T-helper 1 cell treated with Interleukin-12 subunit alpha and Interleukin-12 subunit beta and Interleukin-4 antibody, amounts not matched to agents 30 μg/mL and 1 μg/mL, for 36 hours (primary cell): ENCODE results near the gene PDPN.

ENCODE experiments used
- H3K27ac Mint-ChIP-seq: one replicate; pipeline ENCODE4 v1.8.0; 2021; ENCODE audit warnings: mild to moderate bottlenecking, mixed read lengths
- H3K27me3 Mint-ChIP-seq: one replicate; pipeline ENCODE4 v1.8.0; 2021; ENCODE audit warnings: low read depth, mixed read lengths
- H3K36me3 Mint-ChIP-seq: one replicate; pipeline ENCODE4 v1.8.0; 2021; ENCODE audit warnings: low read depth, mixed read lengths
- H3K4me1 Mint-ChIP-seq: one replicate; pipeline ENCODE4 v1.8.0; 2021; ENCODE audit warnings: low read depth, mixed read lengths
- H3K4me3 Mint-ChIP-seq: one replicate; pipeline ENCODE4 v1.8.0; 2021; ENCODE audit warnings: mild to moderate bottlenecking, moderate library complexity, mixed read lengths
- H3K9me3 Mint-ChIP-seq: one replicate; pipeline ENCODE4 v1.8.0; 2021; ENCODE audit warnings: mixed read lengths

Gene PDPN

DNA sequence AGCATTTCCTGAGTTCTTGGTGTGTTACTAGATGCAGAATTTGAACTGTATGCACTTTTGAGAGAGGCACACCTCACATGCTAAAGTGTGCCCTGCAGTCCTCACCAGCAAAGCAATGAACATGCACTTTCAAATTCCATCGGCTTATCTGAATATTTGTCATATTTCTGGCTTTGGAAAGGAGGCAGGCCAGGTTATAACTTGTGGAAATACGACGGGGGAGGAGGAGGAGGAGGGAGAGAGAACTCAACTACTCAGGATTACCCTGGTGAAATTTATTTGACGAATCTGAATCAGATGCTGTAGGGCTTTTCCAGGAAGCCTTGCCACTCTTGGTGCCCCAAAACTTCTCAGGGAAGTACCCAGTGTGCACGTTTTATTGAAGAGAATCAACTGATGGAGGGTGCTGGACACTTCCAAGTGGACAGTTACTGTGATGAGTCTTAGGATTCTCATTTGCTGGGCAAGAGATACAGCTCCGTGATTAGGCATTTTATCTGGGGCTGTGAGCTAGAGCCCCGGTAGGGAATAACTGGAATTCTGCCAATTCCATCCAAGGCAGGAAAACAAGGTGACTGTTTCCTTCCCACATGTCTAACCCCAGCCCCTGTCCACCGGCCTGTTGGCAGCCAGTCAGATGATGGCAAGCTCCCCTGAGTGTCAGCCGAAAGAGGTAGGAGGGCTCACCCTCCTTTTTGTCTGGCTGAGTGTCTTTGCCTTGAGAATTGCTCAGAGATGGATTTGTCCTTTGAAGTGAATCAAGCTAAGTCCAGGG is 3.8 kb downstream of the PDPN start:
- Mint-ChIP-seq H3K36me3 (no peaks in the 10 kb centered on the region), H3K27ac (no peak overlapping the region), H3K4me3 (no peak overlapping the region)

GRCh38 chr1:13588946-13589796 is 5.5 kb downstream of the PDPN start:
- no peak overlapping the region for H3K4me3 Mint-ChIP-seq

More for the DNA sequence above, 3.8 kb downstream of the PDPN start:
- peaks cover 38% of the 10 kb centered on the region for H3K27me3 Mint-ChIP-seq
- H3K4me1 Mint-ChIP-seq: no peaks in the 10 kb centered on the region
- no peaks in the 10 kb centered on the region for H3K9me3 Mint-ChIP-seq

GRCh38 chr1:13590486-13590885 is 6.9 kb downstream of the PDPN start:
- H3K4me3 Mint-ChIP-seq: no peak overlapping the region

More at GRCh38 chr1:13588946-13589796, 5.5 kb downstream of the PDPN start:
- Mint-ChIP-seq H3K27ac (no peak overlapping the region), H3K27me3 (peaks cover 23% of the 10 kb centered on the region), H3K36me3 (no peaks in the 10 kb centered on the region), H3K9me3 (no peaks in the 10 kb centered on the region), H3K4me1 (no peaks in the 10 kb centered on the region)

DNA sequence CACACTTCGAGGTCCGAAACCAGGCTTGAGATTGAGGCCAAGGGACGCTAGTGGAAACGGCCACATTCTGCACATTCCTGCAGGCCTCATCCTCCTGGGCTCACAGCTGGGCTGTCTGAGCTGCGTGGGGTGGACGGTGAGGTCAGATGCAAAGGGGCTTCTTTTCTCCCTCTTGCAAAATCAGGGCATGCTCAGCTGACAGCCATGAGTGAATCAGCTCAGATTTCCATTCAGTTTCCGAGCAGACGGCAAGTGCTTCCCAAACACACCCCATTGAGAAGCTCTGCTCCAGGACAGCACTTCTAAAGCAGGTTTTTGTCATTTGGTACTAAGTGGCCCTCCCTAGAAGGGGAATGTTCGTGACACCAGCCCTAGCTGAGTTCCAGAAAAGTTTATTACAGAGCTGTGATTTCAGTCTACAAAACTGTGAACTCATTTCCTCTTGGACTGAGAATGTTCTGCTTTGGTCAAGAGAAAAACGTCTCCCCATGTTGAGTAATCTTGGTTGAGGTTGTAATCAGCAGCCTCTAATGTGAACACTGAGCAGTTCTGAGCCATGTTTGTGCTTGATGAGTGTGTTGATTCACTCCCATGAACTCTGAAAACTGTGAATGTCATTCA is 10.0 kb downstream of the PDPN start:
- no peaks in the 10 kb centered on the region for H3K9me3 Mint-ChIP-seq
- no peaks in the 10 kb centered on the region for H3K36me3 Mint-ChIP-seq
- H3K27me3 Mint-ChIP-seq: no peaks in the 10 kb centered on the region
- no peak overlapping the region for H3K4me3 Mint-ChIP-seq
- H3K4me1 Mint-ChIP-seq: no peaks in the 10 kb centered on the region
- H3K27ac Mint-ChIP-seq: no peak overlapping the region

More at GRCh38 chr1:13590486-13590885, 6.9 kb downstream of the PDPN start:
- H3K36me3 Mint-ChIP-seq: no peaks in the 10 kb centered on the region
- peaks cover 10% of the 10 kb centered on the region for H3K27me3 Mint-ChIP-seq
- no peaks in the 10 kb centered on the region for H3K4me1 Mint-ChIP-seq
- H3K9me3 Mint-ChIP-seq: no peaks in the 10 kb centered on the region
- H3K27ac Mint-ChIP-seq: no peak overlapping the region

DNA sequence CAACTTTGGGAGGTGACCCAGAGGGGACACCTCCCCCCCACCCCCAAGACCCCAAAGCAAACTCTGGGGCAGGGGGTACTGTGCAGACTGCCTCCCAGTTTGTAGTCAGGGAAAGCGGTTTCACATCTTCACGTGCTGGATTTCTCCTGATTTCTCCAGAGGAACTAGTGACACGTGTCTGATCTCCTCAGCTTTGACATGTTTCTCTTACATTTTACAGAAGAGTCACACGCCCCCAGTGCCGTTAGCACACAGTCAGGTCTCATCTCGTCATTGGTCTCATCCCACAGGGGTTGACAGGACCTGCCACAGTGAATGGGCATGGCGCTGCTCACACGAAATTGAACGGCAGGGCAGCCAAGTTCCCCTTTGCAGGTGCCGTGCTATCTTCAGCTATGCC is 11.8 kb downstream of the PDPN start:
- H3K27ac Mint-ChIP-seq: no peak overlapping the region
- no peaks in the 10 kb centered on the region for H3K36me3 Mint-ChIP-seq
- H3K4me3 Mint-ChIP-seq: no peak overlapping the region
- H3K9me3 Mint-ChIP-seq: no peaks in the 10 kb centered on the region
- H3K27me3 Mint-ChIP-seq: no peaks in the 10 kb centered on the region
- no peaks in the 10 kb centered on the region for H3K4me1 Mint-ChIP-seq

DNA sequence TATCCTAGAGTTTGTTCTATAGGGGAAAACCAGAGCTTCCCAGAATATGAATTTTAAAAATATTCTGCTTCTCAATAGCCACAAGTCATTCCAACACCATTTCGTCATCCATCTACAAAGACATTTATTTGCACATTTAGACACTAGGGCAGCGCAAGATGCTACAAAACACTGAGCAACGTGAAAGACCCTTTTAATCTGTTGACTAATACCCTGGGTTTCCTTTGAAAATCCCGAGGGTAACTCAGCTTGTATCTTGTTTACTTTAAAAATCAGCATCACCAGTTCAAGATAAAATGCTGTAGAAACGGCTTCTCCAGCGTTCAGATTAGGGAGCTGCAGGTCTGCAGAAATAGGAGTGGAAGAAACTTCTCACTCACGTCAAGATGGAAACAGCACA is 13.5 kb downstream of the PDPN start:
- Mint-ChIP-seq H3K36me3 (no peaks in the 10 kb centered on the region), H3K9me3 (no peaks in the 10 kb centered on the region), H3K27me3 (no peaks in the 10 kb centered on the region), H3K27ac (no peak overlapping the region), H3K4me1 (no peaks in the 10 kb centered on the region), H3K4me3 (no peak overlapping the region)

- Mint-ChIP-seq H3K27ac (no peak overlapping the region), H3K27me3 (no peaks in the 10 kb centered on the region), H3K9me3 (no peaks in the 10 kb centered on the region), H3K4me3 (no peak overlapping the region), H3K36me3 (no peaks in the 10 kb centered on the region), H3K4me1 (no peaks in the 10 kb centered on the region)
Measured at GRCh38 chr1:13600762-13601453, 17.3 kb downstream of the PDPN start.

DNA sequence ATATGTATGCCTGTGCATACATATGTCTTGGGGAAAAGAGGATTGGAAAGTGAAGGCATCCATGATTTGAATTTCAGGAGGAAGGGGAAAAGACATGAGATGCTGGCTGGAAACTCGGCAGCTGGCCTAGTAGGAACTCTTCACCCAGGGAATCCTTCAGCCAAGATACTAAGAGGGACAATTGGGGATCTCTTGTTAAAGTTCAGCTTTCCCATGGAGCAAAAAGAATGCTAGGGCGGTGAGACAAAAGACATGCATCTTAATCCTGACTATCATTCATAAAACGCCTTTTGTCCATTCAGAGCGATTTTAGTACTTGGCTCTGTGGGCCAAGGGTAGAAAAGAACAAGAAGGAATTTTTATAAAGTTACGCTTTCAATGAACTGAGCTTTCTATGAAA is 20.5 kb downstream of the PDPN start:
- H3K27me3 Mint-ChIP-seq: no peaks in the 10 kb centered on the region
- no peaks in the 10 kb centered on the region for H3K4me1 Mint-ChIP-seq
- no peak overlapping the region for H3K27ac Mint-ChIP-seq
- H3K9me3 Mint-ChIP-seq: no peaks in the 10 kb centered on the region
- no peaks in the 10 kb centered on the region for H3K36me3 Mint-ChIP-seq
- no peak overlapping the region for H3K4me3 Mint-ChIP-seq

GRCh38 chr1:13604721-13605120 is 21.1 kb downstream of the PDPN start:
- Mint-ChIP-seq H3K4me1 (no peaks in the 10 kb centered on the region), H3K27ac (no peak overlapping the region), H3K9me3 (no peaks in the 10 kb centered on the region), H3K27me3 (no peaks in the 10 kb centered on the region), H3K36me3 (no peaks in the 10 kb centered on the region), H3K4me3 (no peak overlapping the region)

DNA sequence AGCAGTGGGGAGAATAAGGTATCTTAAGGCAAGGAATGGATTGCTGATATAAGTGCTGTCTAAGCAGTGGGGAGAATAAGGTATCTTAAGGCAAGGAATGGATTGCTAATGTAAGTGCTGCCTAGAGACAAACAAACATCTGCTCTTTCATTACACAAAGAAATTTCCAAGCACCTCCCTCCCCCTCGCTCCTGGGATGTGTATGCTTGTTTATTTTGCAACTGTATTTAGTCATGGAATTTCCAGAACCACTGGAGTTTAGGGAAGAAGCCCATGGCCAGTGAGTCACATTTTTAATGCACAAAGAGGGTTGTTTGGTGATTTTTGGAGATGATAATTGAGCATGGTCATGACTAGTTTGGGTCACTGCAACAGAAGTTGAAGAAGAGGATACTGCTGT is 21.5 kb downstream of the PDPN start:
- no peaks in the 10 kb centered on the region for H3K4me1 Mint-ChIP-seq
- H3K27me3 Mint-ChIP-seq: no peaks in the 10 kb centered on the region
- no peak overlapping the region for H3K4me3 Mint-ChIP-seq
- no peaks in the 10 kb centered on the region for H3K36me3 Mint-ChIP-seq
- H3K9me3 Mint-ChIP-seq: no peaks in the 10 kb centered on the region
- no peak overlapping the region for H3K27ac Mint-ChIP-seq

GRCh38 chr1:13607002-13607401 is 23.4 kb downstream of the PDPN start:
- no peak overlapping the region for H3K4me3 Mint-ChIP-seq
- no peak overlapping the region for H3K27ac Mint-ChIP-seq
- no peaks in the 10 kb centered on the region for H3K4me1 Mint-ChIP-seq
- no peaks in the 10 kb centered on the region for H3K27me3 Mint-ChIP-seq
- H3K36me3 Mint-ChIP-seq: no peaks in the 10 kb centered on the region
- no peaks in the 10 kb centered on the region for H3K9me3 Mint-ChIP-seq

DNA sequence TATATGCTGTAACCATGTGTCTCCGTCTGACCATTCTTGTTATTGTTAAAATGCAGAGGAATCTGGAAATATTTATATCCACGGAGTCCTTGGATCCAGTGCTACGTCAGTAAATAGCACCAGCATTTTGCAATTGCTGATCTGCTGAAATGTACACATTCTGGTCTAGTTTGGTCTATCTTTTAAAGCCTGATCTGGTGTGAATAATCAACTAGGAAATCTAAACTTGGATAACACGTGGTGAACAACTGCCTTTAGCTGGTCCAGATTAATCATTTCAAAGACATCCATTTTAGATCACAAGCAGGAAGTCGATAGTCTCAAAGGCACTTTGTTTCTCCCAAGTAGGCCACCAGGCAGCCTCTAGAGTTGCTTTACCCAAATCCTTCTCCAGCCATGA is 32.6 kb downstream of the PDPN start:
- H3K4me1 Mint-ChIP-seq: no peaks in the 10 kb centered on the region
- H3K4me3 Mint-ChIP-seq: no peak overlapping the region
- H3K36me3 Mint-ChIP-seq: no peaks in the 10 kb centered on the region
- H3K27ac Mint-ChIP-seq: no peak overlapping the region
- H3K9me3 Mint-ChIP-seq: no peaks in the 10 kb centered on the region
- no peaks in the 10 kb centered on the region for H3K27me3 Mint-ChIP-seq

DNA sequence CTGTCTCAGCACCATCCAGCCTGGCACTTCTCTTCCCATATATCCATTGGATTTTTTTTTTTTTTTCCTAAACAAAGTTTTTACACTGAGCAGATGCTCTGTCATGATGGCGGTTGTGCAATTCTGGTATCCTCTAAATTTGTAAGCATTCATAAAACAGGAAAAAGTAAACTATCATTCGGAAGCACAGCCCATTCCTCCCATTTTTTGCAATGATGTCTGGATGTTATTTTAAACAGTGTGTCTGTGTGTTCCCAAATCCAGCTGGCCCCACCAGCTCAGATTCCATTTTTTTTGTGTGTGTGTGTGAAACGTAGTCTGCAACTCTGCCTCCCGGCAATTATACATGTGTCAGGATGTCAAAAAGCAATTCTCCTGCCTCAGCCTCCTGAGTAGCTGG is 33.5 kb downstream of the PDPN start:
- no peaks in the 10 kb centered on the region for H3K4me1 Mint-ChIP-seq
- H3K27ac Mint-ChIP-seq: no peak overlapping the region
- no peaks in the 10 kb centered on the region for H3K9me3 Mint-ChIP-seq
- no peak overlapping the region for H3K4me3 Mint-ChIP-seq
- no peaks in the 10 kb centered on the region for H3K27me3 Mint-ChIP-seq
- no peaks in the 10 kb centered on the region for H3K36me3 Mint-ChIP-seq

DNA sequence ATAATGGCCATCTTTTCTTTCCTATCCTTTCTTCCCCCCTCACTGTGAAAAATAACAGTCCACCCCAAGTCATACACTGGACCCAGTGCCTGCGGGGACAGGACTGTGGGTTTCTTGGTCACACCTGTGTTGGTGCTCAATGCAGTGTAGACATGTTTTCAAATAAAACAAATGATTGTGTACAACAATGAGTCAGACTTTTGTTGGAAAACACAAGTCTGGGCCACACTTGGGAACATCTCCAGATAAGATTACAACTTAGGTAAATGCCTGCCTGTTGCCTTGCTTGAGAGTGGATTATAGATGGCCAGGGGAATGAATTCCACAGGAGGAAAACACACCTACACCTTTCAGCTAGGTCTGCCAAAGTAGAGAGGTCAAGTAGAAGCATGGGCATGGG is 34.1 kb downstream of the PDPN start:
- no peaks in the 10 kb centered on the region for H3K4me1 Mint-ChIP-seq
- H3K4me3 Mint-ChIP-seq: no peak overlapping the region
- no peaks in the 10 kb centered on the region for H3K9me3 Mint-ChIP-seq
- no peaks in the 10 kb centered on the region for H3K27me3 Mint-ChIP-seq
- no peaks in the 10 kb centered on the region for H3K36me3 Mint-ChIP-seq
- no peak overlapping the region for H3K27ac Mint-ChIP-seq
